K562 (cell line): ENCODE data around the gene AP4E1. TPM values are rescaled to one million over a fixed set of nuclear protein-coding genes. Genes with fewer than 3 reads are reported as not detected.

Experiments
- ATAC-seq: fragments of 200-7000 bp; cut with Tn5 transposase; 3 replicates; pipeline ENCODE4 v1.9.1; 2020; ENCODE audit warnings: moderate library complexity
- BruUV-seq: library from RNA; stranded (reverse); fragments of 400-500 nt; replicated peaks from 2 replicates; lab custom pipeline; 2021; lab: Mats Ljungman, UMichigan
- CTCF ChIA-PET: fragments of 300-600 bp; formaldehyde crosslinking; extraction: SDS; loops from one replicate; lab custom pipeline; 2021; ENCODE audit warnings: low intra/inter-chr PET ratio; lab: Yijun Ruan, JAX
- POLR2A ChIA-PET: fragments of 300-600, 350-650 bp; sonication (Branson Sonifier 250); formaldehyde crosslinking; extraction: SDS; loops from one replicate; lab custom pipeline; 2021; ENCODE audit warnings: antibody characterized with exemption, inconsistent platforms; lab: Yijun Ruan, JAX
- DNase-seq, 4 experiments: peaks; one replicate each; pipeline versions ENCODE4 v3.0.0 to v3.0.0-alpha.2; 2011 to 2018; ENCODE audit warnings: low spot score in 3 of 4, mixed read lengths in 3 of 4; ENCODE audit errors: extremely low read depth in 1 of 4
- FAIRE-seq: peaks from 2 replicates; lab custom pipeline; 2011; peaks lifted over from hg19 to GRCh38; lab: Jason Lieb, UNC
- H2AFZ ChIP-seq: 2 replicates; pipeline ENCODE4 v1.6.0; 2011; ENCODE audit warnings: low read depth, low read length, control low read depth, inconsistent platforms
- H3K27ac ChIP-seq: fragments of 200-600 bp; 3 replicates; pipeline ENCODE4 v1.8.0; 2011; ENCODE audit warnings: low read depth, mild to moderate bottlenecking, control low read depth, inconsistent platforms, low read length, moderate library complexity, mixed read lengths; ENCODE audit errors: extremely low read depth
- H3K27me3 ChIP-seq, 2 experiments: fragments of 300-600 bp in 1 of 2; 2 replicates in 1 of 2; 3 replicates in 1 of 2; pipeline versions ENCODE4 v1.6.0 to v1.8.0; 2011; ENCODE audit warnings: inconsistent platforms in 2 of 2, low read length in 2 of 2, mild to moderate bottlenecking in 1 of 2, mixed read lengths in 1 of 2, moderate library complexity in 1 of 2; ENCODE audit not compliant: control insufficient read depth in 2 of 2, insufficient read depth in 2 of 2
- H3K36me3 ChIP-seq: fragments of 300-600 bp; 3 replicates; pipeline ENCODE4 v1.8.0; 2011; ENCODE audit warnings: mild to moderate bottlenecking, low read length, inconsistent platforms; ENCODE audit not compliant: control insufficient read depth, insufficient read depth
- H3K4me1 ChIP-seq, 2 experiments: fragments of 200-600 bp in 1 of 2; replicated peaks in 1 of 2; 2 replicates in 1 of 2; 3 replicates in 1 of 2; pipeline versions ENCODE4 v1.5.1 to v1.8.0; 2011; ENCODE audit warnings: inconsistent platforms in 2 of 2, low read length in 2 of 2, mild to moderate bottlenecking in 1 of 2, mixed read lengths in 1 of 2, moderate library complexity in 1 of 2; ENCODE audit not compliant: control insufficient read depth in 2 of 2, insufficient read depth in 2 of 2
- H3K4me2 ChIP-seq: 2 replicates; pipeline ENCODE4 v1.6.1; 2011; ENCODE audit warnings: low read length, control low read depth, inconsistent platforms, mixed read lengths; ENCODE audit not compliant: insufficient read depth
- H3K4me3 ChIP-seq: fragments of 200-600 bp; sonication (generic), shearing (Covaris generic); 2 replicates; pipeline ENCODE4 v1.5.1; 2016; ENCODE audit warnings: control low read depth, inconsistent platforms
- H3K79me2 ChIP-seq: fragments of 200-600 bp; 3 replicates; pipeline ENCODE4 v1.8.0; 2011; ENCODE audit warnings: low read length, inconsistent platforms; ENCODE audit not compliant: control insufficient read depth, insufficient read depth
- H3K9ac ChIP-seq, 2 experiments: 2 replicates each; pipeline versions ENCODE4 v1.6.0 to v1.6.1; 2011; ENCODE audit warnings: low read depth in 2 of 2, low read length in 2 of 2, control low read depth in 1 of 2, inconsistent platforms in 1 of 2, mild to moderate bottlenecking in 1 of 2, mixed read lengths in 1 of 2; ENCODE audit not compliant: insufficient read depth in 1 of 2
- H3K9me1 ChIP-seq: one replicate; pipeline ENCODE4 v1.6.0; 2011; ENCODE audit warnings: inconsistent platforms, mild to moderate bottlenecking, low read length, moderate library complexity; ENCODE audit not compliant: control insufficient read depth, insufficient read depth
- H3K9me3 ChIP-seq: replicated peaks from 2 replicates; pipeline ENCODE4 v1.5.1; 2011; ENCODE audit warnings: low read depth, low read length, inconsistent platforms; ENCODE audit not compliant: control insufficient read depth, insufficient read depth
- H4K20me1 ChIP-seq: replicated peaks from 2 replicates; pipeline ENCODE4 v1.6.1; 2011; ENCODE audit warnings: low read length, inconsistent platforms, mixed read lengths; ENCODE audit not compliant: control insufficient read depth, insufficient read depth
- COPS2 ChIP-seq: fragments of 450-650 bp; conservative IDR thresholded peaks from 2 replicates; pipeline ENCODE4 v1.6.1; 2016; ENCODE audit warnings: mild to moderate bottlenecking, moderate library complexity
- DNMT1 ChIP-seq: fragments of 450-650 bp; IDR thresholded peaks from 2 replicates; pipeline ENCODE4 v1.6.1; 2016; ENCODE audit warnings: antibody characterized with exemption, mild to moderate bottlenecking
- GABPB1 ChIP-seq: sonication (generic); formaldehyde crosslinking; IDR thresholded peaks from 2 replicates; pipeline ENCODE4 v1.8.0; 2022; ENCODE audit warnings: mild to moderate bottlenecking, missing genetic modification reagents
- HCFC1 ChIP-seq: IDR thresholded peaks from 2 replicates; pipeline ENCODE4 v1.6.1; 2012; ENCODE audit warnings: low read depth, low read length, improper control_type of control experiment
- NELFE ChIP-seq: IDR thresholded peaks from 2 replicates; pipeline ENCODE4 v1.6.1; 2011; ENCODE audit warnings: mild to moderate bottlenecking; ENCODE audit not compliant: insufficient read depth, insufficient read length
- PTBP1 ChIP-seq: fragments of 200-400 bp; formaldehyde crosslinking; IDR thresholded peaks from 2 replicates; pipeline ENCODE4 v1.6.1; 2017; ENCODE audit warnings: low read depth, low read length
- REST ChIP-seq, 2 experiments: fragments of 450-650 bp; formaldehyde crosslinking in 1 of 2; IDR thresholded peaks; 2 replicates each; pipeline versions ENCODE4 v1.4.0 to v1.6.1; 2014 to 2020; ENCODE audit warnings: mild to moderate bottlenecking in 2 of 2, borderline replicate concordance in 1 of 2, low read depth in 1 of 2
- THRA ChIP-seq: fragments of 450-650 bp; IDR thresholded peaks from 2 replicates; pipeline ENCODE4 v1.6.1; 2017; ENCODE audit warnings: mild to moderate bottlenecking, moderate library complexity
- ZEB2 ChIP-seq: fragments of 450-650 bp; IDR thresholded peaks from 2 replicates; pipeline ENCODE4 v1.6.1; 2016
- ZNF175 ChIP-seq: fragments of 200-800 bp; sonication (Bioruptor generic); IDR thresholded peaks from 2 replicates; pipeline ENCODE4 v1.6.1; 2016; ENCODE audit warnings: low read depth, mild to moderate bottlenecking, missing genetic modification characterization, missing compliant biosample characterization
- ZNF699 ChIP-seq: fragments of 250-450 bp; sonication (Bioruptor Pico); IDR thresholded peaks from 2 replicates; pipeline ENCODE4 v1.8.0; 2021; ENCODE audit warnings: mild to moderate bottlenecking, moderate library complexity; ENCODE audit not compliant: insufficient replicate concordance
- WGBS: fragments of 100-300 bp; shearing (Covaris generic); methylation state at CpG from one replicate; pipeline ENCODE4 v1.1.6; 2016; ENCODE audit warnings: low coverage, mixed read lengths; ENCODE audit not compliant: insufficient coverage; ENCODE audit errors: missing lambda C conversion rate; 5-methylcytosine and 5-hydroxymethylcytosine counted together
- in situ Hi-C: fragments of 300-500 bp; cut with MboI; formaldehyde crosslinking; loops from 4 replicates; pipeline ENCODE4 v1.15.0; 2018; ENCODE audit warnings: inconsistent platforms, mixed read lengths
- intact Hi-C: fragments of 100-400 bp; cut with micrococcal nuclease; formaldehyde crosslinking; loops from 2 replicates; pipeline ENCODE4 v1.14.2; 2022
- polyA plus RNA-seq, 8 experiments: library from polyadenylated mRNA; depleted of rRNA in 4 of 8; stranded (reverse) in 5 of 8; unstranded in 3 of 8; fragments of >200 nt; fragmentation: Nextera tagmentation in 2 of 8; fragmentation: Illumina TruSeq in 1 of 8; extraction: Ambion mirVana in 2 of 8; extraction: Trizol in 1 of 8; gene quantifications; 2 replicates each; pipeline versions ENCODE4 v1.2.1 to v1.2.3, GENCODE V29; 2011 to 2014; ENCODE audit warnings: inconsistent platforms in 1 of 8, missing spikeins in 1 of 8
- total RNA-seq, 7 experiments: library from RNA; depleted of rRNA in 6 of 7; stranded (reverse); fragments of >200 nt in 6 of 7; fragmentation: Illumina TruSeq in 2 of 7; extraction: Trizol in 2 of 7; gene quantifications; 2 replicates each; pipeline versions ENCODE4 v1.2.1 to v1.2.3, GENCODE V29; 2011 to 2021; ENCODE audit warnings: low replicate concordance in 1 of 7

AP4E1 gene
- total and polyA plus RNA-seq, 9 of the 15 experiments (the other 6 are each of a cell fraction or from before 2014, with no cell fraction given), result 1.3 to 11.5 (median 4.4) TPM

DNA sequence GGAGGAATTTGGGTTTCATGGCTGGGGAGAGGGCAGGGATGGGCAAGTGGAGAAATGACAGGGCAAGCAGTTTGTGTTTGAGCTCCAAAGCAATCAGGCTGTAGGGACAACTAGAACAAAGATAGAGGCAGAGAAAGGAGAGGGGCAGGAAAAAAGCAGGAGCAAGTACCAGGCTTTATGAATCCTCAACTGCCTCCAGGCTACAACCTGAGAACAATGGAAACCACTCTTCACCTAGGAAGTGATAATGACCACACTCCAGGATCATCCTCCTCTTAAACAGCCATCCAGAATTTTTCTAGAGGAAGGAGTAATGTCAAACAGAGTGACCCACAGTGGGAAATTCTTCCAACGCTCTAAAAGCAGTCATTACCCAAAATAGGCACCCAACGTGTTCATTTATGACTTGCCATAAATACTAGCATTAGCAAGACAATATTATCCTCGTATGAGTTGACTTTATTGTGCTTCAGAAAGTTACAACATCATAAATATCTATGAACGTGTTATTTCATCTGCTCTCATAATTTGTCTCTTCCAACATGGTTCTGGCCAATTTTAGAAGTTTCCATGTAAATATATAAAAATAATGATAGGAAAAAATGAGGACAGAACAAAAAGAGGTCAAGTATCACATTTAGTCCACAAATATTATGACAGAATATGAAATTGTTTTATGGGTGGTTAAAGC lies 135.7 kb downstream of the AP4E1 start:
- Histone ChIP-seq H3K27ac (no peak overlapping the region), H3K9me3 (no peaks in the 10 kb centered on the region), H3K4me3 (no peak overlapping the region), H4K20me1 (no peaks in the 10 kb centered on the region), H3K4me2 (no peak overlapping the region), H3K9ac (no peak overlapping the region), H3K79me2 (0 out of 3 replicates have a peak, but pooled peaks cover 2% of the 10 kb centered on the region), H3K9me1 (no peaks in the 10 kb centered on the region), H2AFZ (no peak overlapping the region), H3K36me3 (no peaks in the 10 kb centered on the region; the same call in 2 of the 3 replicates), H3K27me3 (no peaks in the 10 kb centered on the region), H3K4me1 (peaks cover 0 to 9% of the 10 kb centered on the region in 2 experiments; a peak in 4 of 5 replicates)
- ATAC-seq, result no peak
- DNase-seq, result no peak
- intact Hi-C loops, result no loop called here
- in situ Hi-C loops, result no loop called here
- WGBS, result 7% methylated on average over 4 of the region's 4 CpGs
- POLR2A ChIA-PET, result interaction anchor here (1.5 kb wide), 1 partner anchor 10 kb away, joined by 3 read pairs; no protein-coding TSS in a partner anchor
- TF ChIP-seq ZNF699 (CRISPR knock-in tag) (no peak), PTBP1 (no peak), DNMT1 (no peak), REST (IDR thresholded peaks at IDR 0.05; ENCODE audit: borderline replicate concordance) (no peak), REST (CRISPR knock-in tag; IDR thresholded peaks at IDR 0.05; ENCODE audit: low read depth) (no peak), THRA (no peak), HCFC1 (no peak), ZNF175 (CRISPR knock-in tag) (no peak), NELFE (no peak), ZEB2 (no peak), GABPB1 (CRISPR knock-in tag) (no peak), COPS2 (no peak)
- CTCF ChIA-PET, result interaction anchor here (0.6 kb wide), 1 partner anchor 619 kb away, joined by 3 read pairs; no protein-coding TSS in a partner anchor
- FAIRE-seq, result no peak
- BruUV-seq, result no TSS peak
